ENCODE results near the gene SLC10A2. TPM values are rescaled to one million over a fixed set of nuclear protein-coding genes. Genes with fewer than 3 reads are reported as not detected.

Gene SLC10A2
- total RNA-seq, 2 experiments from 2014 or later = not detected

- Histone ChIP-seq H3K36me3 (ENCODE audit: insufficient read depth, low read length) (no peaks in the 10 kb centered on the region), H3K27ac (ENCODE audit: low read depth, low read length, poor library complexity, severe bottlenecking) (no peak overlapping the region), H2AFZ (ENCODE audit: low read length) (no peak overlapping the region), H3K4me1 (ENCODE audit: insufficient read depth, low read length, poor library complexity, severe bottlenecking) (no peaks in the 10 kb centered on the region), H4K20me1 (ENCODE audit: insufficient read depth, low read length) (no peaks in the 10 kb centered on the region), H3K79me2 (ENCODE audit: insufficient read depth, low read depth, low read length) (no peaks in the 10 kb centered on the region), H3K9me2 (ENCODE audit: insufficient read depth, low read length) (no peaks in the 10 kb centered on the region), H3K4me3 (ENCODE audit: low read depth, low read length, poor library complexity, severe bottlenecking) (no peak overlapping the region), H3K4me2 (ENCODE audit: low read length) (no peak overlapping the region), H3K9me3 (ENCODE audit: low read length) (no peaks in the 10 kb centered on the region)
- ChIA-PET CTCF (ENCODE audit: unreplicated experiment) (no interaction called here), POLR2A (interaction anchor here (1.2 kb wide), 1 partner anchor 36 kb away, joined by 3 read pairs; no protein-coding TSS in a partner anchor)
- TF ChIP-seq EZH2phosphoT487 (IDR thresholded peaks at IDR 0.05; ENCODE audit: borderline replicate concordance, low read depth, low read length) = no peak
- TF ChIP-seq, protein P1, sequence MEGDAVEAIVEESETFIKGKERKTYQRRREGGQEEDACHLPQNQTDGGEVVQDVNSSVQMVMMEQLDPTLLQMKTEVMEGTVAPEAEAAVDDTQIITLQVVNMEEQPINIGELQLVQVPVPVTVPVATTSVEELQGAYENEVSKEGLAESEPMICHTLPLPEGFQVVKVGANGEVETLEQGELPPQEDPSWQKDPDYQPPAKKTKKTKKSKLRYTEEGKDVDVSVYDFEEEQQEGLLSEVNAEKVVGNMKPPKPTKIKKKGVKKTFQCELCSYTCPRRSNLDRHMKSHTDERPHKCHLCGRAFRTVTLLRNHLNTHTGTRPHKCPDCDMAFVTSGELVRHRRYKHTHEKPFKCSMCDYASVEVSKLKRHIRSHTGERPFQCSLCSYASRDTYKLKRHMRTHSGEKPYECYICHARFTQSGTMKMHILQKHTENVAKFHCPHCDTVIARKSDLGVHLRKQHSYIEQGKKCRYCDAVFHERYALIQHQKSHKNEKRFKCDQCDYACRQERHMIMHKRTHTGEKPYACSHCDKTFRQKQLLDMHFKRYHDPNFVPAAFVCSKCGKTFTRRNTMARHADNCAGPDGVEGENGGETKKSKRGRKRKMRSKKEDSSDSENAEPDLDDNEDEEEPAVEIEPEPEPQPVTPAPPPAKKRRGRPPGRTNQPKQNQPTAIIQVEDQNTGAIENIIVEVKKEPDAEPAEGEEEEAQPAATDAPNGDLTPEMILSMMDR (conservative IDR thresholded peaks at IDR 0.05; ENCODE audit: low read length) = no peak
- intact Hi-C loops (cut with micrococcal nuclease; ENCODE audit: unreplicated experiment) = no loop called here
- BruUV-seq (replicated peaks) = no TSS peak
- DNase-seq (ENCODE audit: low spot score) = no peak
Observed at GRCh38 chr13:103062079-103062478, 4.1 kb downstream of the SLC10A2 start.

DNA sequence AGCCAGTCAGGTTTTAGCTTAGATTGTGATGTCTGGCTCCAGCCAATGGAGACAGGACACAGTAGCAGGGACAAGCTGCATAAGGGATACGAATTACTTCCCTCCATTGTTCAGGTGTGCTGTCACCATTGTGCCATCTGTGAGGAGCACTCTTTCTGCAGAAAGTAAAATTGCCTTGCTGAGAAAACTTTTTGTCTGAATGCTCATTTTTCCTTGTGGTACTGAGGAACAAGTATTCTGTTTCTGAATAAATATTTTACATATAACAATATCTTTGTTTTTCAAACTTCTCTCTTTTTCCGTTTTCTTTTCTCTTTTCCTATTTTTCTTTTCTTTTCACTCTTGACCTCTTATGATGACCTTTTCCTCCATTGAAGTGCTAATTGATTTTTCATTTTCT, 10.2 kb downstream of the SLC10A2 start:
- CTCF ChIA-PET (ENCODE audit: unreplicated experiment) = no interaction called here
- Histone ChIP-seq H3K4me3 (ENCODE audit: low read depth, low read length, poor library complexity, severe bottlenecking) (no peak overlapping the region), H3K9me3 (ENCODE audit: low read length) (peaks cover 16% of the 10 kb centered on the region; the same call in 1 of the 2 replicates), H3K4me1 (ENCODE audit: insufficient read depth, low read length, poor library complexity, severe bottlenecking) (peaks cover 7% of the 10 kb centered on the region), H2AFZ (ENCODE audit: low read length) (no peak overlapping the region), H4K20me1 (ENCODE audit: insufficient read depth, low read length) (no peaks in the 10 kb centered on the region), H3K36me3 (ENCODE audit: insufficient read depth, low read length) (peaks cover 4% of the 10 kb centered on the region; the same call in 1 of the 2 replicates), H3K79me2 (ENCODE audit: insufficient read depth, low read depth, low read length) (no peaks in the 10 kb centered on the region), H3K4me2 (ENCODE audit: low read length) (no peak overlapping the region), H3K9me2 (ENCODE audit: insufficient read depth, low read length) (no peaks in the 10 kb centered on the region), H3K27ac (ENCODE audit: low read depth, low read length, poor library complexity, severe bottlenecking) (no peak overlapping the region)
- no peak for TF ChIP-seq EZH2phosphoT487 (IDR thresholded peaks at IDR 0.05; ENCODE audit: borderline replicate concordance, low read depth, low read length)
- TF ChIP-seq, protein P1 (conservative IDR thresholded peaks at IDR 0.05; ENCODE audit: low read length) = no peak
- peak; percentile 11 for DNase-seq (ENCODE audit: low spot score)
- BruUV-seq (replicated peaks) = no TSS peak
- intact Hi-C loops (cut with micrococcal nuclease; ENCODE audit: unreplicated experiment) = no loop called here
- POLR2A ChIA-PET = interaction anchor here (0.7 to 1.0 kb wide), 2 partner anchors 45 to 46 kb away, joined by 3 read pairs; no protein-coding TSS in a partner anchor

- no peaks in the 10 kb centered on the region for H3K9me2 ChIP-seq (ENCODE audit: insufficient read depth, low read length)
- H3K9me3 ChIP-seq (ENCODE audit: low read length) = peaks cover 16% of the 10 kb centered on the region; the same call in 1 of the 2 replicates
- H4K20me1 ChIP-seq (ENCODE audit: insufficient read depth, low read length) = no peaks in the 10 kb centered on the region
- peaks cover 7% of the 10 kb centered on the region for H3K4me1 ChIP-seq (ENCODE audit: insufficient read depth, low read length, poor library complexity, severe bottlenecking)
- DNase-seq (ENCODE audit: low spot score) = peak; percentile 46
- H3K4me3 ChIP-seq (ENCODE audit: low read depth, low read length, poor library complexity, severe bottlenecking) = no peak overlapping the region
- H3K79me2 ChIP-seq (ENCODE audit: insufficient read depth, low read depth, low read length) = no peaks in the 10 kb centered on the region
- no peak overlapping the region for H2AFZ ChIP-seq (ENCODE audit: low read length)
- intact Hi-C loops (cut with micrococcal nuclease; ENCODE audit: unreplicated experiment) = no loop called here
- TF ChIP-seq, protein P1 (conservative IDR thresholded peaks at IDR 0.05; ENCODE audit: low read length) = no peak
- TF ChIP-seq EZH2phosphoT487 (IDR thresholded peaks at IDR 0.05; ENCODE audit: borderline replicate concordance, low read depth, low read length) = no peak
- BruUV-seq (replicated peaks) = no TSS peak
- peaks cover 4% of the 10 kb centered on the region; the same call in 1 of the 2 replicates for H3K36me3 ChIP-seq (ENCODE audit: insufficient read depth, low read length)
- ChIA-PET CTCF (ENCODE audit: unreplicated experiment) (no interaction called here), POLR2A (interaction anchor here (0.7 to 1.0 kb wide), 2 partner anchors 44 to 47 kb away, joined by 3 read pairs; no protein-coding TSS in a partner anchor)
- H3K4me2 ChIP-seq (ENCODE audit: low read length) = no peak overlapping the region
- H3K27ac ChIP-seq (ENCODE audit: low read depth, low read length, poor library complexity, severe bottlenecking) = peak overlapping the region; percentile 26
Observed at GRCh38 chr13:103055166-103055565, 11.1 kb downstream of the SLC10A2 start.

Data from OCI-LY7 (cell line).